Kidney (tissue), 14 donors: ENCODE data around the gene MARK1. TPM values are rescaled to one million over a fixed set of nuclear protein-coding genes. Genes with fewer than 3 reads are reported as not detected.

Experiments used
- DNase-seq, 5 donors: peaks; one replicate each; pipeline ENCODE4 v3.0.0-alpha.2; 2013 to 2020
- FAIRE-seq: peaks from 2 replicates; lab custom pipeline; 2012; peaks lifted over from hg19 to GRCh38; lab: Jason Lieb, UNC
- H3K27ac ChIP-seq, 2 donors: one replicate each; pipeline ENCODE4 v1.7.0; 2013; ENCODE audit warnings: low read depth in 2 of 2, low read length in 2 of 2, inconsistent platforms in 1 of 2
- H3K27me3 ChIP-seq: one replicate; pipeline ENCODE4 v1.7.1; 2013; ENCODE audit warnings: low read length, inconsistent platforms; ENCODE audit not compliant: control insufficient read depth, insufficient read depth
- H3K36me3 ChIP-seq, 3 donors: one replicate each; pipeline versions ENCODE4 v1.7.0 to v1.7.1; 2013; ENCODE audit warnings: low read length in 3 of 3, control low read depth in 1 of 3, inconsistent platforms in 1 of 3; ENCODE audit not compliant: insufficient read depth in 3 of 3, control insufficient read depth in 2 of 3
- H3K4me1 ChIP-seq, 3 donors: one replicate each; pipeline versions ENCODE4 v1.7.0 to v1.7.1; 2013; ENCODE audit warnings: low read length in 3 of 3, inconsistent platforms in 1 of 3, low read depth in 1 of 3; ENCODE audit not compliant: control insufficient read depth in 2 of 3, insufficient read depth in 2 of 3
- H3K4me3 ChIP-seq, 3 donors: one replicate each; pipeline versions ENCODE4 v1.7.0 to v1.8.1; 2013; ENCODE audit warnings: low read length in 3 of 3, control low read depth in 1 of 3, inconsistent platforms in 1 of 3
- H3K9ac ChIP-seq, 3 donors: one replicate each; pipeline versions ENCODE4 v1.7.0 to v1.7.1; 2013; ENCODE audit warnings: low read length in 3 of 3, control low read depth in 1 of 3, inconsistent platforms in 1 of 3
- H3K9me3 ChIP-seq, 3 donors: one replicate each; pipeline versions ENCODE4 v1.7.0 to v1.7.1; 2013; ENCODE audit warnings: low read length in 3 of 3, control low read depth in 1 of 3, inconsistent platforms in 1 of 3; ENCODE audit not compliant: control insufficient read depth in 2 of 3, insufficient read depth in 1 of 3
- CTCF ChIP-seq: IDR thresholded peaks from 3 replicates; pipeline ENCODE4 v1.5.1; 2012; ENCODE audit warnings: mild to moderate bottlenecking, moderate library complexity, borderline replicate concordance; ENCODE audit not compliant: insufficient read depth; ENCODE audit errors: extremely low read depth
- intact Hi-C: fragments of 100-400 bp; cut with DNase I; formaldehyde crosslinking; loops from one replicate; pipeline ENCODE4 v1.11.1; 2022
- polyA plus RNA-seq: library from polyadenylated mRNA; stranded (reverse); fragments of 350-450 nt; fragmentation: Illumina TruSeq; extraction: RNeasy Lipid Tissue Mini Kit (QIAGEN cat#74804); gene quantifications from one replicate; pipeline ENCODE4 v1.2.3, GENCODE V29; 2014; ENCODE audit warnings: low read depth, low replicate concordance; ENCODE audit not compliant: insufficient read depth
- total RNA-seq: library from RNA; stranded (reverse); fragmentation: NEBNext Ultra II Directional; extraction: Animal tissue kit (Norgen Biotek cat#: 25700); gene quantifications from one replicate; pipeline ENCODE4 v1.2.1, GENCODE V29; 2021
- donor health status: control.
- donor health status: control.
- donor health status: control.
- donor health status: control.
- donor health status: control.
- donor health status: DM: yes; HTN: yes; CAD: no.
- donor health status: Normal renal cell carcinoma (clear cell type).

Gene MARK1
- total and polyA plus RNA-seq, 2 donors from 2014 or later: 2.6 to 5.3 TPM

DNA sequence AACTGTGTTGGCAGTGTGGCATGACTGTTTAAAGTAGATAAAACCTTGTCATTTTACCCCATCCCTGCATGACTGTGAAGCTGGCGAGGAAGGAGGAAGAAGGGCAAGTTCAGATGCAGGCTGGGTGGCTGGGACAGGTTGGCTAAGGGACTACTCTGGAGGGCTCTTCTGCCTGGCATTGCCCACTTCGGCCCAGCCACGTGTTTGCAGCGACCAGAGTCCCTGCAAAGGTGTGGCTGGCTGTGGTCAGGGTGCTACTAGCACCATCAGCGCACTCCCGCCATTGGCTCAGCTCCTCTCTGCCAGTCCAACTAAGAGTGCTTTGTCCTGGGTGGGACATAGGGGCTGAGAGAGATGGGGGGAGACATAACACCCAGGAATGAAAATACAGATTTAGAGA is 169.4 kb downstream of the MARK1 start:
- Histone ChIP-seq H3K4me1 (peaks cover 0 to 24% (median 20%) of the 10 kb centered on the region in 3 donors), H3K4me3 (no peak overlapping the region), H3K9me3 (no peaks in the 10 kb centered on the region), H3K36me3 (peaks cover 0 to 5% (median 0%) of the 10 kb centered on the region in 3 donors), H3K27ac (peak overlapping the region; percentile 5 to 8), H3K9ac (no peak overlapping the region), H3K27me3 (no peaks in the 10 kb centered on the region)
- no peak for FAIRE-seq
- no peak for DNase-seq
- no peak for TF ChIP-seq CTCF
- intact Hi-C loops: no loop called here

- DNase-seq (no peak), FAIRE-seq (no peak)
- Histone ChIP-seq H3K9ac (no peak overlapping the region), H3K36me3 (peaks cover 0 to 5% (median 0%) of the 10 kb centered on the region in 3 donors), H3K9me3 (no peaks in the 10 kb centered on the region), H3K27ac (peak overlapping the region; percentile 5 to 10), H3K27me3 (no peaks in the 10 kb centered on the region), H3K4me3 (no peak overlapping the region), H3K4me1 (peaks cover 0 to 29% (median 20%) of the 10 kb centered on the region in 3 donors)
- intact Hi-C loops: no loop called here
- no peak for TF ChIP-seq CTCF
Measured at GRCh38 chr1:220698607-220699016, 170.7 kb downstream of the MARK1 start.

- Histone ChIP-seq H3K36me3 (peaks cover 0 to 5% (median 0%) of the 10 kb centered on the region in 3 donors), H3K4me3 (no peak overlapping the region), H3K4me1 (peaks cover 0 to 29% (median 20%) of the 10 kb centered on the region in 3 donors), H3K9ac (no peak overlapping the region), H3K9me3 (no peaks in the 10 kb centered on the region), H3K27ac (peak overlapping the region; percentile 5 to 10), H3K27me3 (no peaks in the 10 kb centered on the region)
- no peak for FAIRE-seq
- intact Hi-C loops: no loop called here
- no peak for DNase-seq
- TF ChIP-seq CTCF: no peak
Measured at GRCh38 chr1:220699044-220699443, 171.1 kb downstream of the MARK1 start.
